K562 (cell line): ENCODE data around the gene PRRC2A. TPM values are rescaled to one million over a fixed set of nuclear protein-coding genes. Genes with fewer than 3 reads are reported as not detected.

Experiments used
- ATAC-seq: fragments of 200-7000 bp; cut with Tn5 transposase; 3 replicates; pipeline ENCODE4 v1.9.1; 2020; ENCODE audit warnings: moderate library complexity
- BruUV-seq: library from RNA; stranded (reverse); fragments of 400-500 nt; replicated peaks from 2 replicates; lab custom pipeline; 2021; lab: Mats Ljungman, UMichigan
- CTCF ChIA-PET: fragments of 300-600 bp; formaldehyde crosslinking; extraction: SDS; loops from one replicate; lab custom pipeline; 2021; ENCODE audit warnings: low intra/inter-chr PET ratio; lab: Yijun Ruan, JAX
- POLR2A ChIA-PET: fragments of 300-600, 350-650 bp; sonication (Branson Sonifier 250); formaldehyde crosslinking; extraction: SDS; loops from one replicate; lab custom pipeline; 2021; ENCODE audit warnings: antibody characterized with exemption, inconsistent platforms; lab: Yijun Ruan, JAX
- DNase-seq, 4 experiments: peaks; one replicate each; pipeline versions ENCODE4 v3.0.0 to v3.0.0-alpha.2; 2011 to 2018; ENCODE audit warnings: low spot score in 3 of 4, mixed read lengths in 3 of 4; ENCODE audit errors: extremely low read depth in 1 of 4
- FAIRE-seq: peaks from 2 replicates; lab custom pipeline; 2011; peaks lifted over from hg19 to GRCh38; lab: Jason Lieb, UNC
- H2AFZ ChIP-seq: 2 replicates; pipeline ENCODE4 v1.6.0; 2011; ENCODE audit warnings: low read depth, low read length, control low read depth, inconsistent platforms
- H3K27ac ChIP-seq: fragments of 200-600 bp; 3 replicates; pipeline ENCODE4 v1.8.0; 2011; ENCODE audit warnings: low read depth, mild to moderate bottlenecking, control low read depth, inconsistent platforms, low read length, moderate library complexity, mixed read lengths; ENCODE audit errors: extremely low read depth
- H3K27me3 ChIP-seq, 2 experiments: fragments of 300-600 bp in 1 of 2; 2 replicates in 1 of 2; 3 replicates in 1 of 2; pipeline versions ENCODE4 v1.6.0 to v1.8.0; 2011; ENCODE audit warnings: inconsistent platforms in 2 of 2, low read length in 2 of 2, mild to moderate bottlenecking in 1 of 2, mixed read lengths in 1 of 2, moderate library complexity in 1 of 2; ENCODE audit not compliant: control insufficient read depth in 2 of 2, insufficient read depth in 2 of 2
- H3K36me3 ChIP-seq: fragments of 300-600 bp; 3 replicates; pipeline ENCODE4 v1.8.0; 2011; ENCODE audit warnings: mild to moderate bottlenecking, low read length, inconsistent platforms; ENCODE audit not compliant: control insufficient read depth, insufficient read depth
- H3K4me1 ChIP-seq, 2 experiments: fragments of 200-600 bp in 1 of 2; replicated peaks in 1 of 2; 2 replicates in 1 of 2; 3 replicates in 1 of 2; pipeline versions ENCODE4 v1.5.1 to v1.8.0; 2011; ENCODE audit warnings: inconsistent platforms in 2 of 2, low read length in 2 of 2, mild to moderate bottlenecking in 1 of 2, mixed read lengths in 1 of 2, moderate library complexity in 1 of 2; ENCODE audit not compliant: control insufficient read depth in 2 of 2, insufficient read depth in 2 of 2
- H3K4me2 ChIP-seq: 2 replicates; pipeline ENCODE4 v1.6.1; 2011; ENCODE audit warnings: low read length, control low read depth, inconsistent platforms, mixed read lengths; ENCODE audit not compliant: insufficient read depth
- H3K4me3 ChIP-seq: fragments of 200-600 bp; sonication (generic), shearing (Covaris generic); 2 replicates; pipeline ENCODE4 v1.5.1; 2016; ENCODE audit warnings: control low read depth, inconsistent platforms
- H3K79me2 ChIP-seq: fragments of 200-600 bp; 3 replicates; pipeline ENCODE4 v1.8.0; 2011; ENCODE audit warnings: low read length, inconsistent platforms; ENCODE audit not compliant: control insufficient read depth, insufficient read depth
- H3K9ac ChIP-seq, 2 experiments: 2 replicates each; pipeline versions ENCODE4 v1.6.0 to v1.6.1; 2011; ENCODE audit warnings: low read depth in 2 of 2, low read length in 2 of 2, control low read depth in 1 of 2, inconsistent platforms in 1 of 2, mild to moderate bottlenecking in 1 of 2, mixed read lengths in 1 of 2; ENCODE audit not compliant: insufficient read depth in 1 of 2
- H3K9me1 ChIP-seq: one replicate; pipeline ENCODE4 v1.6.0; 2011; ENCODE audit warnings: inconsistent platforms, mild to moderate bottlenecking, low read length, moderate library complexity; ENCODE audit not compliant: control insufficient read depth, insufficient read depth
- H3K9me3 ChIP-seq: replicated peaks from 2 replicates; pipeline ENCODE4 v1.5.1; 2011; ENCODE audit warnings: low read depth, low read length, inconsistent platforms; ENCODE audit not compliant: control insufficient read depth, insufficient read depth
- H4K20me1 ChIP-seq: replicated peaks from 2 replicates; pipeline ENCODE4 v1.6.1; 2011; ENCODE audit warnings: low read length, inconsistent platforms, mixed read lengths; ENCODE audit not compliant: control insufficient read depth, insufficient read depth
- CAMTA2 ChIP-seq: fragments of 250-450 bp; sonication (Bioruptor Pico); conservative IDR thresholded peaks from 2 replicates; pipeline ENCODE4 v1.5.1; 2022
- CTCFL ChIP-seq: IDR thresholded peaks from 2 replicates; pipeline ENCODE4 v1.6.1; 2011; ENCODE audit warnings: borderline replicate concordance, low read depth, mild to moderate bottlenecking, moderate library complexity, low read length; ENCODE audit not compliant: insufficient read depth, poor library complexity, severe bottlenecking
- DNMT1 ChIP-seq: fragments of 450-650 bp; IDR thresholded peaks from 2 replicates; pipeline ENCODE4 v1.6.1; 2016; ENCODE audit warnings: antibody characterized with exemption, mild to moderate bottlenecking
- FOXK1 ChIP-seq: sonication (generic); formaldehyde crosslinking; IDR thresholded peaks from 2 replicates; pipeline ENCODE4 v1.8.0; 2022; ENCODE audit warnings: missing genetic modification reagents, mild to moderate bottlenecking, borderline replicate concordance
- LCOR ChIP-seq: sonication (generic); formaldehyde crosslinking; IDR thresholded peaks from 2 replicates; pipeline ENCODE4 v1.8.0; 2022; ENCODE audit warnings: mild to moderate bottlenecking, missing genetic modification reagents
- MTA1 ChIP-seq: fragments of 450-650 bp; IDR thresholded peaks from 2 replicates; pipeline ENCODE4 v1.6.1; 2017; ENCODE audit warnings: borderline replicate concordance
- RBFOX2 ChIP-seq: fragments of 200-400 bp; formaldehyde crosslinking; IDR thresholded peaks from 2 replicates; pipeline ENCODE4 v1.6.1; 2017; ENCODE audit warnings: low read depth, mild to moderate bottlenecking, low read length, moderate library complexity
- RFX1 ChIP-seq: fragments of 450-650 bp; IDR thresholded peaks from 2 replicates; pipeline ENCODE4 v1.6.1; 2016; ENCODE audit warnings: mild to moderate bottlenecking, moderate library complexity
- TAF9B ChIP-seq: fragments of 450-650 bp; IDR thresholded peaks from 2 replicates; pipeline ENCODE4 v1.6.1; 2018; ENCODE audit warnings: mild to moderate bottlenecking; ENCODE audit not compliant: partially characterized antibody
- ZBTB17 ChIP-seq: fragments of 450-650 bp; formaldehyde crosslinking; IDR thresholded peaks from 2 replicates; pipeline ENCODE4 v1.4.0; 2020; ENCODE audit warnings: mild to moderate bottlenecking
- ZEB2 ChIP-seq: fragments of 450-650 bp; IDR thresholded peaks from 2 replicates; pipeline ENCODE4 v1.6.1; 2016
- ZNF121 ChIP-seq: sonication (generic); formaldehyde crosslinking; conservative IDR thresholded peaks from 2 replicates; pipeline ENCODE4 v1.8.0; 2022; ENCODE audit warnings: missing genetic modification reagents
- ZNF431 ChIP-seq: sonication (generic); formaldehyde crosslinking; IDR thresholded peaks from 2 replicates; pipeline ENCODE4 v1.8.0; 2022; ENCODE audit warnings: mild to moderate bottlenecking, missing genetic modification reagents
- ZNF717 ChIP-seq: fragments of 250-450 bp; sonication (Bioruptor Pico); IDR thresholded peaks from 2 replicates; pipeline ENCODE4 v1.5.0; 2021
- WGBS: fragments of 100-300 bp; shearing (Covaris generic); methylation state at CpG from one replicate; pipeline ENCODE4 v1.1.6; 2016; ENCODE audit warnings: low coverage, mixed read lengths; ENCODE audit not compliant: insufficient coverage; ENCODE audit errors: missing lambda C conversion rate; 5-methylcytosine and 5-hydroxymethylcytosine counted together
- in situ Hi-C: fragments of 300-500 bp; cut with MboI; formaldehyde crosslinking; loops from 4 replicates; pipeline ENCODE4 v1.15.0; 2018; ENCODE audit warnings: inconsistent platforms, mixed read lengths
- intact Hi-C: fragments of 100-400 bp; cut with micrococcal nuclease; formaldehyde crosslinking; loops from 2 replicates; pipeline ENCODE4 v1.14.2; 2022
- polyA plus RNA-seq, 8 experiments: library from polyadenylated mRNA; depleted of rRNA in 4 of 8; stranded (reverse) in 5 of 8; unstranded in 3 of 8; fragments of >200 nt; fragmentation: Nextera tagmentation in 2 of 8; fragmentation: Illumina TruSeq in 1 of 8; extraction: Ambion mirVana in 2 of 8; extraction: Trizol in 1 of 8; gene quantifications; 2 replicates each; pipeline versions ENCODE4 v1.2.1 to v1.2.3, GENCODE V29; 2011 to 2014; ENCODE audit warnings: inconsistent platforms in 1 of 8, missing spikeins in 1 of 8
- total RNA-seq, 7 experiments: library from RNA; depleted of rRNA in 6 of 7; stranded (reverse); fragments of >200 nt in 6 of 7; fragmentation: Illumina TruSeq in 2 of 7; extraction: Trizol in 2 of 7; gene quantifications; 2 replicates each; pipeline versions ENCODE4 v1.2.1 to v1.2.3, GENCODE V29; 2011 to 2021; ENCODE audit warnings: low replicate concordance in 1 of 7
- TF ChIP-seq, protein P1 (sequence below): fragments of 450-650 bp; formaldehyde crosslinking; IDR thresholded peaks from 2 replicates; pipeline ENCODE4 v1.4.0; 2020; ENCODE audit warnings: mild to moderate bottlenecking, moderate library complexity
- TF ChIP-seq, protein P2 (sequence below): fragments of 450-650 bp; IDR thresholded peaks from 2 replicates; pipeline ENCODE4 v1.7.1; 2018; ENCODE audit warnings: mild to moderate bottlenecking, low read depth; ENCODE audit not compliant: partially characterized antibody

PRRC2A gene
- total and polyA plus RNA-seq, 9 of the 15 experiments (the other 6 are each of a cell fraction or from before 2014, with no cell fraction given): 1.0 to 332 (median 63.0) TPM

DNA sequence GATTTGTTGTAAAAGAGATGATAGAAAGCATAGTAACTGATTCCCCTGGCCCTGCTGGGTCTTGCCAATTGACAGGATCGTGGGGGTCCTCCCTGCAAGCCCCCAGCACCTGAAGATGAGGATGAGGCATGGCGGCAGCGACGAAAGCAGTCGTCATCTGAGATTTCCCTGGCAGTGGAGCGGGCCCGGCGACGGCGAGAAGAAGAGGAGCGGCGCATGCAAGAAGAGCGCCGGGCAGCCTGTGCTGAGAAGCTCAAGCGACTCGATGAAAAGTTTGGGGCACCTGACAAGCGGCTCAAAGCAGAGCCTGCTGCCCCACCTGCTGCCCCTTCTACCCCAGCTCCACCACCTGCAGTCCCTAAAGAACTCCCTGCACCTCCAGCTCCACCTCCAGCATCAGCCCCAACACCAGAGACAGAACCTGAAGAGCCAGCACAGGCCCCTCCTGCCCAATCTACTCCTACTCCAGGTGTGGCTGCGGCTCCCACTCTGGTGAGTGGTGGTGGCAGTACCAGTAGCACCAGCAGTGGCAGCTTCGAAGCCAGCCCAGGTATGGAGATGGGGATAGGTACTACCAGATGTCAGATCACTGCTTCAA is 7.3 kb downstream of the PRRC2A start:
- Histone ChIP-seq H2AFZ (no peak overlapping the region), H3K4me2 (no peak overlapping the region), H3K27me3 (no peaks in the 10 kb centered on the region), H3K4me1 (peaks cover 2 to 21% of the 10 kb centered on the region in 2 experiments; a peak in 3 of 5 replicates), H3K9ac (peak overlapping the region in 1 of 2 experiments; percentile 17; a peak in 1 of 4 replicates), H3K9me3 (no peaks in the 10 kb centered on the region), H3K79me2 (peaks cover 58% of the 10 kb centered on the region), H3K4me3 (no peak overlapping the region), H3K9me1 (peaks cover 6% of the 10 kb centered on the region), H4K20me1 (peaks cover 22% of the 10 kb centered on the region), H3K27ac (no peak overlapping the region), H3K36me3 (peaks cover 100% of the 10 kb centered on the region)
- 97% methylated on average over 19 of the region's 19 CpGs for WGBS
- CTCF ChIA-PET: no interaction called here
- intact Hi-C loops: no loop called here
- no TSS peak for BruUV-seq
- DNase-seq (no peak), FAIRE-seq (no peak), ATAC-seq (no peak)
- POLR2A ChIA-PET: interaction anchor here (0.6 to 12.4 kb wide), 10 partner anchors 8 to 417 kb away, joined by 3 to 274 read pairs (median 4); partner anchors contain the start of genes BAG6, C6orf47 and GPANK1
- in situ Hi-C loops: no loop called here
- no peak for TF ChIP-seq LCOR
- no peak for TF ChIP-seq TAF9B
- no peak for TF ChIP-seq CTCFL
- TF ChIP-seq, protein P1, sequence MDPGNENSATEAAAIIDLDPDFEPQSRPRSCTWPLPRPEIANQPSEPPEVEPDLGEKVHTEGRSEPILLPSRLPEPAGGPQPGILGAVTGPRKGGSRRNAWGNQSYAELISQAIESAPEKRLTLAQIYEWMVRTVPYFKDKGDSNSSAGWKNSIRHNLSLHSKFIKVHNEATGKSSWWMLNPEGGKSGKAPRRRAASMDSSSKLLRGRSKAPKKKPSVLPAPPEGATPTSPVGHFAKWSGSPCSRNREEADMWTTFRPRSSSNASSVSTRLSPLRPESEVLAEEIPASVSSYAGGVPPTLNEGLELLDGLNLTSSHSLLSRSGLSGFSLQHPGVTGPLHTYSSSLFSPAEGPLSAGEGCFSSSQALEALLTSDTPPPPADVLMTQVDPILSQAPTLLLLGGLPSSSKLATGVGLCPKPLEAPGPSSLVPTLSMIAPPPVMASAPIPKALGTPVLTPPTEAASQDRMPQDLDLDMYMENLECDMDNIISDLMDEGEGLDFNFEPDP: no peak
- no peak for TF ChIP-seq ZBTB17 (CRISPR knock-in tag)
- TF ChIP-seq FOXK1: no peak
- TF ChIP-seq MTA1: no peak
- no peak for TF ChIP-seq ZNF717 (CRISPR knock-in tag)
- no peak for TF ChIP-seq RFX1
- TF ChIP-seq CAMTA2 (CRISPR knock-in tag): no peak
- no peak for TF ChIP-seq ZNF431
- TF ChIP-seq, protein P2, sequence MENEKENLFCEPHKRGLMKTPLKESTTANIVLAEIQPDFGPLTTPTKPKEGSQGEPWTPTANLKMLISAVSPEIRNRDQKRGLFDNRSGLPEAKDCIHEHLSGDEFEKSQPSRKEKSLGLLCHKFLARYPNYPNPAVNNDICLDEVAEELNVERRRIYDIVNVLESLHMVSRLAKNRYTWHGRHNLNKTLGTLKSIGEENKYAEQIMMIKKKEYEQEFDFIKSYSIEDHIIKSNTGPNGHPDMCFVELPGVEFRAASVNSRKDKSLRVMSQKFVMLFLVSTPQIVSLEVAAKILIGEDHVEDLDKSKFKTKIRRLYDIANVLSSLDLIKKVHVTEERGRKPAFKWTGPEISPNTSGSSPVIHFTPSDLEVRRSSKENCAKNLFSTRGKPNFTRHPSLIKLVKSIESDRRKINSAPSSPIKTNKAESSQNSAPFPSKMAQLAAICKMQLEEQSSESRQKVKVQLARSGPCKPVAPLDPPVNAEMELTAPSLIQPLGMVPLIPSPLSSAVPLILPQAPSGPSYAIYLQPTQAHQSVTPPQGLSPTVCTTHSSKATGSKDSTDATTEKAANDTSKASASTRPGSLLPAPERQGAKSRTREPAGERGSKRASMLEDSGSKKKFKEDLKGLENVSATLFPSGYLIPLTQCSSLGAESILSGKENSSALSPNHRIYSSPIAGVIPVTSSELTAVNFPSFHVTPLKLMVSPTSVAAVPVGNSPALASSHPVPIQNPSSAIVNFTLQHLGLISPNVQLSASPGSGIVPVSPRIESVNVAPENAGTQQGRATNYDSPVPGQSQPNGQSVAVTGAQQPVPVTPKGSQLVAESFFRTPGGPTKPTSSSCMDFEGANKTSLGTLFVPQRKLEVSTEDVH: peak; percentile 24
- TF ChIP-seq DNMT1: no peak
- TF ChIP-seq ZEB2: no peak
- peak; percentile 75 for TF ChIP-seq RBFOX2
- no peak for TF ChIP-seq ZNF121 (CRISPR knock-in tag)
